Hematopoietic multipotent progenitor cell treated with erythropoietin and hydrocortisone succinate and interleukin-3 and kit ligand, for 17 days (in vitro differentiated cells): ENCODE measurements around the gene MLXIP.
"Not testable (repeated sequence)": the region's sequence is repeated elsewhere in the genome, so short reads cannot be mapped to it uniquely, and the experiment has no call there.

Experiments
- DNase-seq: peaks from one replicate; pipeline ENCODE4 v3.0.0-alpha.2; 2015; ENCODE audit warnings: low spot score

The MLXIP gene

GRCh38 chr12:122148657-122149056, 70.1 kb downstream of the MLXIP start:
- no peak for DNase-seq

- no peak for DNase-seq
These were observed 71.6 kb downstream of the MLXIP start for GRCh38 chr12:122150127-122150681.

- no peak for DNase-seq
These were observed 74.2 kb downstream of the MLXIP start for GRCh38 chr12:122152754-122153153.

- no peak for DNase-seq
These were observed 77.1 kb downstream of the MLXIP start for GRCh38 chr12:122155705-122156104.

GRCh38 chr12:122158700-122159285, 80.2 kb downstream of the MLXIP start:
- DNase-seq, result no peak

- no peak for DNase-seq
These were observed 81.3 kb downstream of the MLXIP start for GRCh38 chr12:122159882-122160281.

GRCh38 chr12:122160761-122161160, 82.2 kb downstream of the MLXIP start:
- no peak for DNase-seq

GRCh38 chr12:122161682-122162081, 83.1 kb downstream of the MLXIP start:
- no peak for DNase-seq

- DNase-seq, result no peak
These were observed 84.4 kb downstream of the MLXIP start for GRCh38 chr12:122162976-122163375.

- no peak for DNase-seq
These were observed 88.1 kb downstream of the MLXIP start for GRCh38 chr12:122166422-122167349.

- no peak for DNase-seq
These were observed 88.9 kb downstream of the MLXIP start for GRCh38 chr12:122167356-122167925.

GRCh38 chr12:122168492-122168891, 89.9 kb downstream of the MLXIP start:
- DNase-seq, result no peak

GRCh38 chr12:122171399-122171798, 92.8 kb downstream of the MLXIP start:
- no peak for DNase-seq

- no peak for DNase-seq
These were observed 93.8 kb downstream of the MLXIP start for GRCh38 chr12:122172262-122172939.

GRCh38 chr12:122174155-122174845, 95.7 kb downstream of the MLXIP start, which contains the start of gene IL31:
Gene IL31, minus strand, starts transcription at chr12:122174221. Its CDS starts 49 bp downstream, at chr12:122174172.
- no peak for DNase-seq

GRCh38 chr12:122176473-122176872, 97.9 kb downstream of the MLXIP start:
- not testable (repeated sequence) for DNase-seq

GRCh38 chr12:122182887-122183587, 104.5 kb downstream of the MLXIP start, which contains the start of gene LRRC43:
Gene LRRC43, plus strand, starts transcription at chr12:122183123. Its CDS starts 22 bp downstream, at chr12:122183145.
- no peak for DNase-seq

GRCh38 chr12:122183588-122183940, 105.0 kb downstream of the MLXIP start:
- DNase-seq, result no peak

- DNase-seq, result no peak
These were observed 106.0 kb downstream of the MLXIP start for GRCh38 chr12:122184517-122184916.

GRCh38 chr12:122185079-122185478, 106.5 kb downstream of the MLXIP start:
- no peak for DNase-seq
